Ascending aorta (tissue), 2 donors: ENCODE data around the gene FAM163A. TPM values are rescaled to one million over a fixed set of nuclear protein-coding genes. Genes with fewer than 3 reads are reported as not detected.

Experiments used
- DNase-seq, 2 donors: peaks; one replicate each; pipeline ENCODE4 v3.0.0-alpha.2; 2019; ENCODE audit warnings: low spot score in 2 of 2
- H3K27ac ChIP-seq, 2 donors: fragments of 200-600 bp; sonication (generic); one replicate each; pipeline ENCODE4 v1.5.1; 2016 to 2017; ENCODE audit warnings: mild to moderate bottlenecking in 1 of 2
- H3K27me3 ChIP-seq: fragments of 200-600 bp; sonication (generic); one replicate; pipeline ENCODE4 v1.5.1; 2017
- H3K36me3 ChIP-seq, 2 donors: fragments of 200-600 bp; sonication (generic); one replicate each; pipeline ENCODE4 v1.5.1; 2016
- H3K4me1 ChIP-seq, 2 donors: fragments of 200-600 bp; sonication (generic); one replicate each; pipeline ENCODE4 v1.5.1; 2016 to 2017; ENCODE audit warnings: mild to moderate bottlenecking in 1 of 2
- H3K4me3 ChIP-seq, 2 donors: fragments of 200-600 bp; sonication (generic); one replicate each; pipeline ENCODE4 v1.5.1; 2016 to 2017; ENCODE audit warnings: mild to moderate bottlenecking in 1 of 2
- H3K9me3 ChIP-seq, 2 donors: fragments of 200-600 bp; sonication (generic); one replicate each; pipeline ENCODE4 v1.5.1; 2016
- intact Hi-C: fragments of 100-400 bp; cut with DNase I; formaldehyde crosslinking; loops from one replicate; pipeline ENCODE4 v1.15.1; 2023
- total RNA-seq: library from RNA; depleted of rRNA; stranded (reverse); fragments of >200 nt; gene quantifications from one replicate; pipeline ENCODE4 v1.1.0, GENCODE V29; 2016
- TF ChIP-seq, protein P1 (sequence below), 3 experiments: fragments of 200-600 bp in 2 of 3; fragments of 450-650 bp in 1 of 3; sonication (generic) in 2 of 3; IDR thresholded peaks; one replicate each; pipeline ENCODE4 v1.5.1; 2016 to 2019; ENCODE audit warnings: antibody characterized with exemption in 3 of 3, mild to moderate bottlenecking in 1 of 3, moderate library complexity in 1 of 3

The FAM163A gene
- total RNA-seq, 1 donor from 2014 or later, result not detected

DNA sequence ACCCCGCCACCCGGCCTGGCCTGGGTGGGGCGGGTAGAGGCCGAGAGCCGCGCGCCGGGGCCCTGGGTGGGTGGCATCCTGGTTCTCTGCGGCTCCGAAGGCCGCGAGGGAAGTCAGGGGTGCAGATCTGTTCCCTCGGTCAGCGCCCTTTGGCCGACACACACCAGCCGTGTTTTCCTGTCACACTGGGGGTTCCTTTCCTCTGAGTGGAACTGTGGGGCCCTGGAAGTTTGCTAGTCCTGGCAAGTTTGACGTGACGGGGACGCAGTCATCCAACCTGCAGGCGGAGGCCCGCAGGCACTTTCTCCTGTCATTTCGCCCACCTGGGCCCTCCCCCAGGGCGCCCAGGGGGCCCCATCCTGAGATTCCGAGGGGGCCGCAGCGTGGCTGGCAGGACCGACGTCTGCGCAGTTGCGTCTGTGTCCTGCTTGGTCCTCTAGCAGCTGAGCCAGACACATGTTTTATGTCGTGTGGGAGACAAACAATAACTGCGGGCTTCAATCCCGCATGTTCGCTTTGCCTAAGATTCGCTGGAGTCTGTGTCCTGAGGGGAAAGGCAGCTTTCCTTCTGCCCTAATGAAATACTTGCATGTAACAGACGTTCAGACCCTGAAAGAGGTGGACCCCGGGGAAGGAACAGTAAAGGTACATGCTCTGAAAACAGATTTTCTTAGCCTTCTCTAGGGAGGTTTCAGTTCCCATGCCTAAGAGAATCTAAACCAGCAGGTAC lies 1.5 kb downstream of the FAM163A start:
- peaks cover 7 to 9% of the 10 kb centered on the region in 2 donors for H3K4me1 ChIP-seq
- peak overlapping the region in 1 of 2 donors; percentile 58 for H3K4me3 ChIP-seq
- TF ChIP-seq, protein P1, sequence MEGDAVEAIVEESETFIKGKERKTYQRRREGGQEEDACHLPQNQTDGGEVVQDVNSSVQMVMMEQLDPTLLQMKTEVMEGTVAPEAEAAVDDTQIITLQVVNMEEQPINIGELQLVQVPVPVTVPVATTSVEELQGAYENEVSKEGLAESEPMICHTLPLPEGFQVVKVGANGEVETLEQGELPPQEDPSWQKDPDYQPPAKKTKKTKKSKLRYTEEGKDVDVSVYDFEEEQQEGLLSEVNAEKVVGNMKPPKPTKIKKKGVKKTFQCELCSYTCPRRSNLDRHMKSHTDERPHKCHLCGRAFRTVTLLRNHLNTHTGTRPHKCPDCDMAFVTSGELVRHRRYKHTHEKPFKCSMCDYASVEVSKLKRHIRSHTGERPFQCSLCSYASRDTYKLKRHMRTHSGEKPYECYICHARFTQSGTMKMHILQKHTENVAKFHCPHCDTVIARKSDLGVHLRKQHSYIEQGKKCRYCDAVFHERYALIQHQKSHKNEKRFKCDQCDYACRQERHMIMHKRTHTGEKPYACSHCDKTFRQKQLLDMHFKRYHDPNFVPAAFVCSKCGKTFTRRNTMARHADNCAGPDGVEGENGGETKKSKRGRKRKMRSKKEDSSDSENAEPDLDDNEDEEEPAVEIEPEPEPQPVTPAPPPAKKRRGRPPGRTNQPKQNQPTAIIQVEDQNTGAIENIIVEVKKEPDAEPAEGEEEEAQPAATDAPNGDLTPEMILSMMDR (IDR thresholded peaks at IDR 0.05), result no peak
- DNase-seq, result no peak
- no peak overlapping the region for H3K27ac ChIP-seq
- H3K27me3 ChIP-seq, result no peaks in the 10 kb centered on the region
- H3K36me3 ChIP-seq, result no peaks in the 10 kb centered on the region
- intact Hi-C loops, result no loop called here
- H3K9me3 ChIP-seq, result no peaks in the 10 kb centered on the region

DNA sequence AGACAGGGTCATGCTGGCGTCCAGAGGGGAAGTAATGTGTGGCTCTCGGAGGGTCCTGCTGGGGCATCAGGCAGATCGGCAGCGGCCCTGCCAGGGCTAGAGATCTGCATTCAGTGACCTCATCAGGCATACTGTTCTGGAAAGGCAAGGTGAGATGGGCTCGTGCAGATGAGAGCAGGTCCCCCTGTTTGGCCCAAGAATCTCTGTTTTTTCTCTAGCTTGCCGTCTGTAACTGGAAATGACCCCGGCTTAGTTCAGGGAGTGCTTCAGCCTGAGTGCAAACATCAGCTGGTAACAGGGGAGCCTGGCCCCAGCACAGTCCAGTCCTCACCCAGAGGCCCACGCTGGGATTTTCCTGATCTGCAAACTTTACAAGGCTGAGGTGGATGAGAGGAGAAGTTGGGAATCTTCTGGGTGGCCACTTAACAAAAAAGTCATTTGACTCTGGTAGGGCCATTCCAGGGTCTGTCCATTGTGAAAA lies 2.1 kb downstream of the FAM163A start:
- Histone ChIP-seq H3K4me1 (peaks cover 7 to 9% of the 10 kb centered on the region in 2 donors), H3K27ac (no peak overlapping the region), H3K4me3 (no peak overlapping the region), H3K36me3 (no peaks in the 10 kb centered on the region), H3K9me3 (no peaks in the 10 kb centered on the region), H3K27me3 (no peaks in the 10 kb centered on the region)
- intact Hi-C loops, result no loop called here
- TF ChIP-seq, protein P1 (IDR thresholded peaks at IDR 0.05), result no peak
- DNase-seq, result no peak

DNA sequence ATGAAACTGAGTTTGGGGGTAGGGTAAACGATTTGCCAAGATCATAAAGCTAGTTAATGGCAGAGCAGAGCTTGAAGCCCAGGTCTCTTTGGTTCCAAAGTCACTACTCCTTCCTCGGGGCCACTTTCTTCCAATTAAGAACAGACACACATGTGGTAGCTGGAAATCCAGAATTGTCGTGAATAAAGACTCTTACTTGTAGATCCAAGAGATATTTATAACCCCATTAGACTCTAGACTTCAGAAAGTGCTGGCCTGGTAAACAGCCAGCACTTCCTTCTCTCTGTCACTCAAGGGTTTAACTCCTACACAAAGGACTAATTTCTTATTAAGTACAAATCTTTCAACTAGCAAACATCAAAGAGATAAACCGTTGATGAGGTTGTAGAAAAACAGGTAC lies 2.7 kb downstream of the FAM163A start:
- intact Hi-C loops, result no loop called here
- Histone ChIP-seq H3K27me3 (no peaks in the 10 kb centered on the region), H3K9me3 (no peaks in the 10 kb centered on the region), H3K36me3 (no peaks in the 10 kb centered on the region), H3K27ac (no peak overlapping the region), H3K4me3 (no peak overlapping the region), H3K4me1 (peaks cover 7 to 9% of the 10 kb centered on the region in 2 donors)
- TF ChIP-seq, protein P1 (IDR thresholded peaks at IDR 0.05), result no peak
- DNase-seq, result no peak

DNA sequence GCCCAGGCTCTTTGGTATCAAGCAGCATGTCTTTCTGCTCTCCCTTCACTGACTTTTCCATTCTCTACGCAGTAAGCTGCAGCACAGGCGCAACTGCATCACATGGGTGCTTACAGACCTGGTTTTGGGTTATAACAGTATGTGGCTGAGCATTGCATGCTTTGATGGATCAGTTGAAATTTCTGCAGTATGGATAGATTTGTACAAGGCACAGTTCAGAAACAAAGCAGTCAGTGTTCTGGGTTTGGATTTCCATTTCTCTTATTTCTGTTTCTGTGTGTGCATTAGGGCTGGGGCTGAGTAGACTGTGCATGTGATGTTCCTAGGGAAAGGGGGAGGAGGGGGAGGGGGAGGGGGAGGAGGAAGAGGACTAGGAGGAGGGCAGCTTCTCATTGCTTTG lies 4.5 kb downstream of the FAM163A start:
- H3K9me3 ChIP-seq, result no peaks in the 10 kb centered on the region
- TF ChIP-seq, protein P1 (IDR thresholded peaks at IDR 0.05), result no peak
- no peaks in the 10 kb centered on the region for H3K36me3 ChIP-seq
- H3K27ac ChIP-seq, result no peak overlapping the region
- DNase-seq, result no peak
- intact Hi-C loops, result no loop called here
- no peak overlapping the region for H3K4me3 ChIP-seq
- peaks cover 7 to 9% of the 10 kb centered on the region in 2 donors for H3K4me1 ChIP-seq
- H3K27me3 ChIP-seq, result no peaks in the 10 kb centered on the region

DNA sequence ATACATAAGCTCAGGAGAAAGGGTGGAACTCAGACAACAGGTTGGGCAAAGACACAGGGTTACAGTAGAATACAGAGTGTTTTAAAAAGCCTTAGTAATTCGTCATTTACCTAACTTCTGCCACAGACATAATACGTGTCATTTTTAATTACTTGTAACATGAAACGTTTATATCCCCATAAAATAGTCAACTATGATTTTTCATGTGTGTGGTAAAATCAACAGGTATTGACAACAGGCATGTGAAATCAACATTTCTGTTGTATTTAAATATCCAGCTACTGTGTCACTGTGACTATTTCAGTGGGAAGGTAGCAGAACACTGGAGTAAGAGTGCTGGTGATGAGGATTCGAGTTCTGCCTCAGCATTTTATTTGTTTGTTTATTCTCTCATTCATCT lies 5.7 kb downstream of the FAM163A start:
- Histone ChIP-seq H3K9me3 (no peaks in the 10 kb centered on the region), H3K27me3 (no peaks in the 10 kb centered on the region), H3K4me1 (peaks cover under 1 to 4% of the 10 kb centered on the region in 2 donors), H3K36me3 (no peaks in the 10 kb centered on the region), H3K27ac (no peak overlapping the region), H3K4me3 (no peak overlapping the region)
- intact Hi-C loops, result no loop called here
- TF ChIP-seq, protein P1 (IDR thresholded peaks at IDR 0.05), result no peak
- DNase-seq, result no peak
